Right lobe of liver (tissue), 6 donors: Measurements from ENCODE around the gene RBM18. TPM values are rescaled to one million over a fixed set of nuclear protein-coding genes. Genes with fewer than 3 reads are reported as not detected.
A peak's percentile ranks its signal among the peaks of the same experiment; 100 is the strongest.

Experiments
- ATAC-seq, 4 donors: fragments of 200-7000 bp; cut with Tn5 transposase; one replicate each; pipeline ENCODE4 v1.9.1; 2020; ENCODE audit warnings: mild to moderate bottlenecking in 4 of 4, moderate library complexity in 4 of 4
- DNase-seq, 3 donors: peaks; one replicate each; pipeline ENCODE4 v3.0.0-alpha.2; 2020
- H3K27ac ChIP-seq, 3 donors: fragments of 200-600 bp; one replicate each; pipeline ENCODE4 v1.8.0; 2022
- H3K27me3 ChIP-seq, 2 donors: fragments of 200-600 bp; one replicate each; pipeline ENCODE4 v1.8.0; 2022
- H3K36me3 ChIP-seq, 4 donors: fragments of 200-600 bp; sonication (generic) in 1 of 4; one replicate each; pipeline versions ENCODE4 v1.5.1 to v1.8.0; 2017 to 2022; ENCODE audit warnings: control low read depth in 1 of 4
- H3K4me1 ChIP-seq, 4 donors: fragments of 200-600 bp; sonication (generic) in 1 of 4; one replicate each; pipeline versions ENCODE4 v1.5.1 to v1.8.0; 2017 to 2022; ENCODE audit warnings: control low read depth in 1 of 4
- H3K4me3 ChIP-seq, 3 donors: fragments of 200-600 bp; one replicate each; pipeline ENCODE4 v1.8.0; 2022
- H3K9me3 ChIP-seq, 4 donors: fragments of 200-600 bp; sonication (generic) in 1 of 4; one replicate each; pipeline versions ENCODE4 v1.5.1 to v1.8.0; 2017 to 2022; ENCODE audit warnings: control low read depth in 1 of 4
- POLR2A ChIP-seq: fragments of 450-650 bp; IDR thresholded peaks from one replicate; pipeline ENCODE4 v1.6.1; 2017; ENCODE audit warnings: antibody characterized with exemption, mild to moderate bottlenecking
- WGBS: methylation state at CpG from one replicate; pipeline ENCODE4 v1.1.6; 2018; ENCODE audit warnings: low coverage, low lambda C conversion rate; ENCODE audit not compliant: insufficient coverage; ENCODE audit errors: missing lambda C conversion rate; 5-methylcytosine and 5-hydroxymethylcytosine counted together
- intact Hi-C, 2 donors: fragments of 100-400 bp; cut with DNase I; formaldehyde crosslinking; loops; one replicate each; pipeline versions ENCODE4 v1.11.2 to v1.14.1; 2022
- total RNA-seq, 6 experiments: library from RNA; depleted of rRNA in 2 of 6; stranded (reverse); fragments of >200 nt in 2 of 6; fragmentation: NEBNext Ultra II Directional in 3 of 6; extraction: Animal tissue kit (Norgen Biotek cat#: 25700) in 3 of 6; gene quantifications; one replicate each; pipeline versions ENCODE4 v1.1.0 to v1.2.4, GENCODE V29; 2016 to 2023
- TF ChIP-seq, protein P1 (sequence below), 4 donors: fragments of 200-600 bp in 3 of 4; fragments of 450-650 bp in 1 of 4; IDR thresholded peaks; one replicate each; pipeline versions ENCODE4 v1.5.1 to v1.8.0; 2016 to 2022; ENCODE audit warnings: antibody characterized with exemption in 4 of 4, mild to moderate bottlenecking in 2 of 4
- donor health status: DM: no; HTN: yes; CAD: no.
- donor health status: DM: no; HTN: no; CAD: no.
- donor health status: DM: no; HTN: no; CAD: no.
- donor health status: DM: no; HTN: yes; CAD: no.
- donor health status: DM: no; HTN: yes; CAD: no.

The RBM18 gene
- total RNA-seq, 6 experiments from 2014 or later = 3.4 to 9.3 (median 8.7) TPM

DNA sequence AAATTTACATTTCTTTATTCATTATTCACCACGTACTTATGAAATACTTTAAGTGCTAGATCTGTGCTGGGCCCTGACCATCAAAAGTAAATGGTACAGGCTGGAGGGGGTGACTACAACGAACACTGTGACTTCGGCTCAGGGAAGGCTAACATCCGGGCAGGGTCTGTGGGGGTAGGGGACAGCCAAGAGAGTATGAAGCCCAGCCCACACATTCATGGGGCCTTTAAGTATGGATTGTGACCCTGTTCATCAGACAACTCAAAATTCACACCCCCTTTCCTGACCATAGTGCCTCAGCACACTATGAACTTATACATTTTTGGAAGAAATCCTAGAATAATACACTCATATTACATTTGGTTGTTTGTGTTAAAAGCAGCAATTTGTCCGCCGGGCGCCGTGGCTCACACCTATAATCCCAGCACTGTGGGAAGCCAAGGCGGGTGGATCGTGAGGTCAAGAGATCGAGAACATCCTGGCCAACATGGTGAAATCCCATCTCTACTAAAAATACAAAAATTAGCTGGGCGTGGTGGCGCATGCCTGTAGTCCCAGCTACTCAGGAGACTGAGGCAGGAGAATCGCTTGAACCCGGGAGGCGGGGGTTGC lies 71.6 kb downstream of the RBM18 start:
- no peak overlapping the region for H3K27ac ChIP-seq
- no peak overlapping the region for H3K4me3 ChIP-seq
- H3K36me3 ChIP-seq = no peaks in the 10 kb centered on the region
- H3K4me1 ChIP-seq = no peaks in the 10 kb centered on the region
- 77% methylated on average over 15 of the region's 16 CpGs for WGBS
- intact Hi-C loops = no loop called here
- DNase-seq = no peak
- ATAC-seq = no peak
- TF ChIP-seq POLR2A = no peak
- TF ChIP-seq, protein P1, sequence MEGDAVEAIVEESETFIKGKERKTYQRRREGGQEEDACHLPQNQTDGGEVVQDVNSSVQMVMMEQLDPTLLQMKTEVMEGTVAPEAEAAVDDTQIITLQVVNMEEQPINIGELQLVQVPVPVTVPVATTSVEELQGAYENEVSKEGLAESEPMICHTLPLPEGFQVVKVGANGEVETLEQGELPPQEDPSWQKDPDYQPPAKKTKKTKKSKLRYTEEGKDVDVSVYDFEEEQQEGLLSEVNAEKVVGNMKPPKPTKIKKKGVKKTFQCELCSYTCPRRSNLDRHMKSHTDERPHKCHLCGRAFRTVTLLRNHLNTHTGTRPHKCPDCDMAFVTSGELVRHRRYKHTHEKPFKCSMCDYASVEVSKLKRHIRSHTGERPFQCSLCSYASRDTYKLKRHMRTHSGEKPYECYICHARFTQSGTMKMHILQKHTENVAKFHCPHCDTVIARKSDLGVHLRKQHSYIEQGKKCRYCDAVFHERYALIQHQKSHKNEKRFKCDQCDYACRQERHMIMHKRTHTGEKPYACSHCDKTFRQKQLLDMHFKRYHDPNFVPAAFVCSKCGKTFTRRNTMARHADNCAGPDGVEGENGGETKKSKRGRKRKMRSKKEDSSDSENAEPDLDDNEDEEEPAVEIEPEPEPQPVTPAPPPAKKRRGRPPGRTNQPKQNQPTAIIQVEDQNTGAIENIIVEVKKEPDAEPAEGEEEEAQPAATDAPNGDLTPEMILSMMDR (IDR thresholded peaks at IDR 0.05) = no peak
- no peaks in the 10 kb centered on the region for H3K9me3 ChIP-seq
- H3K27me3 ChIP-seq = no peaks in the 10 kb centered on the region

- 69% methylated on average over 2 of the region's 5 CpGs for WGBS
- TF ChIP-seq, protein P1 (IDR thresholded peaks at IDR 0.05) = no peak
- no peak for TF ChIP-seq POLR2A
- ATAC-seq (peak in 1 of 4 donors; percentile 8), DNase-seq (no peak)
- H3K36me3 ChIP-seq = no peaks in the 10 kb centered on the region
- intact Hi-C loops = no loop called here
- no peak overlapping the region for H3K4me3 ChIP-seq
- H3K9me3 ChIP-seq = no peaks in the 10 kb centered on the region
- no peaks in the 10 kb centered on the region for H3K4me1 ChIP-seq
- no peaks in the 10 kb centered on the region for H3K27me3 ChIP-seq
- H3K27ac ChIP-seq = no peak overlapping the region
Observed at GRCh38 chr9:122192261-122192875, 72.3 kb downstream of the RBM18 start.

DNA sequence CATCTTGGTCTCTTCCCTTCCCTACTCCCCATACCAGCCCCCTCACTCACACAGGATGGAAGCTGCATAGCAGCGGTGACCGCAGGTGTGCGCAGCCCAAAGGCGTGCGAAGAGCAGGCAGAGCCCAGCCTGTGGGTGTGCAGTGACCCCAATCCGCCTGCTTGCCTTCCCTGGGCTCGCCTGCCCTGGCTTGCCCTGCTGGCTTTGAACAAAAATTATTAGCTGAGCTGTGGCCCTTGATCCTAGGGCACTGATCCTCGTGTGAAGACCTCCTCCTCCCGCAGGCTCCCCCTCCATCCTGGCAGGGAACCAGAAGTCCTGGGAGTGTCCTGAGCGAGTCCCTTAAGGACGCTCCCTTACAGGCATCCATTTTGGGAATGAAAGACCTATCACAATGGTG lies 73.1 kb downstream of the RBM18 start:
- H3K9me3 ChIP-seq = no peaks in the 10 kb centered on the region
- intact Hi-C loops = no loop called here
- H3K36me3 ChIP-seq = no peaks in the 10 kb centered on the region
- ATAC-seq = no peak
- no peak for DNase-seq
- 50% methylated on average over 2 of the region's 11 CpGs for WGBS
- no peaks in the 10 kb centered on the region for H3K27me3 ChIP-seq
- no peak overlapping the region for H3K4me3 ChIP-seq
- no peaks in the 10 kb centered on the region for H3K4me1 ChIP-seq
- TF ChIP-seq POLR2A = no peak
- TF ChIP-seq, protein P1 (IDR thresholded peaks at IDR 0.05) = no peak
- no peak overlapping the region for H3K27ac ChIP-seq

DNA sequence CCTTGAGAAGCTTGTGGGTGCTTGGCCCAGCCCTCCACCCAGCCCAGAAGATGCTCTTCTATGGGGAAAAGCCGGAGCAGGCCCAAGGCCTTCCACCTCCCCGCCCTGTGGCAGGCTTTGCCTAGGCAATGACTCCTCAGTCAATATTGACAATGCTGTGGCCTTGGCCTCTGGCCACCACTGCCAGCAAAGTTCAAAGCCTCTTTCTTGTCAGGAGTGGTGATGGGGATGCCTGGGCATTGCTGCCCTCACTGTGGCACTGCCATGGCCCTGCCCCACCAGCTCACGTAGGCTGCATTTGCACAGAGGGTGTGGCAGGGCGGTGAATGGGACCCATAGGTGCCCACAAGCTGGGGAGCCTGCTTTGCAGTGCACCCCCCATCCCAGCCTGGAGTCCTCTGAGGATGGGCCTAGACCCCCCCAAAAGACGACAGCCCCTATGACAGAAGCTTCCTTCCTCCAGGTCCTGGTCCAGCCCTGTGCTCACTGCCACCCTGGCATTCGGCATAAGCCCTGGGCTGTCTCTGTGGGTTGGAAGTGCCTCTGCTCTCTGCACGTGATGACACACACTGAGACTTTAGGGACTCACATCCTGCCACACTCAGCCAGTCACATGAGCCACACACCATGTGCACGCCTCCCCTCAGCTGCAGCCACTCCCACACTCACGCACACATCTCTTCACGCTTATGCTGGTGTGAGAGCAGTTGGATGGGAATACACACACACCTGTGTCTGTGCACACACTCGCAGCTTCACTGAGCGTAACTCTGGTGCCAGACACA lies 73.9 kb downstream of the RBM18 start:
- H3K4me3 ChIP-seq = no peak overlapping the region
- H3K4me1 ChIP-seq = no peaks in the 10 kb centered on the region
- intact Hi-C loops = no loop called here
- no peaks in the 10 kb centered on the region for H3K27me3 ChIP-seq
- peak in 2 of 3 donors; percentile 47 to 68 for DNase-seq
- no peaks in the 10 kb centered on the region for H3K36me3 ChIP-seq
- peak; percentile 30 to 81 (median 68) for ATAC-seq
- 55% methylated on average over 6 of the region's 12 CpGs for WGBS
- no peak overlapping the region for H3K27ac ChIP-seq
- no peak for TF ChIP-seq POLR2A
- TF ChIP-seq, protein P1 (IDR thresholded peaks at IDR 0.05) = no peak
- H3K9me3 ChIP-seq = no peaks in the 10 kb centered on the region
